Stimulated activated CD4-positive, alpha-beta T cell treated with anti-CD3 and anti-CD28 coated beads, Interleukin-1b, Interleukin-23, amount 100 ng/mL, for 24 hours (primary cell): Measurements from ENCODE around the gene SEPTIN10.
A peak's percentile ranks its signal among the peaks of the same experiment; 100 is the strongest.
"Not testable (repeated sequence)": the region's sequence is repeated elsewhere in the genome, so short reads cannot be mapped to it uniquely, and the experiment has no call there.

ENCODE experiments used
- DNase-seq, 4 experiments: peaks; one replicate each; pipeline ENCODE4 v3.0.0-alpha.2; 2020; ENCODE audit warnings: low read depth in 4 of 4, low spot score in 1 of 4

Gene SEPTIN10

GRCh38 chr2:109613922-109614714 is at the start of gene SEPTIN10, which contains the start of gene SOWAHC:
SEPTIN10 (minus strand) TSS chr2:109613966; CDS start chr2:109613827, 139 bp downstream.
SOWAHC (plus strand) TSS chr2:109614364; CDS start chr2:109614490, 126 bp downstream.
- peak; percentile 30 to 71 (median 58) for DNase-seq

DNA sequence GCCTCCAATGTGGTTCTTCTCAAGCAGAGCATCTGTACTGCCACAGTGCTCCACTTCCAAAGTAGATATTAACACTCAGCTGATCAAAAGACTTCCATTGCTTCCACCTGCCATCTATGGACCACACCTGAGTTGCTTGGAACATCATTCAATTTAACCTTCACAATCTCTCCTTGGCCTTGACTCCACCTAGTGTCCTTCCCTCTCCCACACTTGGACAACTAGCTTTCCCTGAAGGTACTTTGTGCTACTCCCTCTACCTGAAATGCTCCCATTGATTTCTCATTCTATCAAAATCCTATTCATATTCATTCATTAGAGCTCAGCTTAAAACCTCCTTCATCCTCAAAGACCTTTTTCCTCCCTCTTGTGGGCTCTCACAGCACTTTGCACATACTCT is 49.1 kb upstream of the SEPTIN10 start:
- no peak for DNase-seq

- DNase-seq: no peak
Measured at GRCh38 chr2:109660046-109660860, 46.5 kb upstream of the SEPTIN10 start.

DNA sequence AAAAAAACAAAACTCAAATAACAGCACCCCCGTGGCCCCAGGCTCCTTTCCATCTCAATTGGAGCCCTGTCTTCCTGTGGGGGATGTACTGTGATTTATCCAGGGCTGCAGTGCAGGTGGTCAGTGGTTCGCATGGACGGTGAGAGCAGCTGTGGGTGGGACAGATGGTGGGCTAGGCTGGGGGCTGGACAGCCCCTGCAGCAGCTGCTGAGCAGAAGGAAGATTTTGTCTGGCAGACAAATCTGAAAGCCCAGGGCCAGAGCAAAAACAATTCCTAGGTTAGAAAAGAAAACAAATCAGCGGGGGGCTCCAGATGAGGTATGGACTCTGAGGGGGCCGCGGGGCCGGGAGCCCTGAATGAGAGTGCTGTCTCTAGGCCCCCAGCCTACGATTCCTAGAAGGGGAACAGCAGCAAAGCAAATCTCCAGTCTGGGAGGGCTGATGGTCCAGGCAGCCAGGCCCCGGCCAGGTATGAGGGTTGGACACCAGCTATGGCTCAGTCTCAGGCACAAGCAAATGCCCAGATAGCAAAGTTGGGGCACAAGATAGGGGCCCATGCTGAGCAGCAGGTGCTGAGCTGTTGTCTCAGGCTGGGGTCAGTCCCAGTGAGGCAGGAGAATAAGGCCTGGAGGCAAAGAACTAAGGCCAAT is 45.8 kb upstream of the SEPTIN10 start:
- no peak for DNase-seq

DNA sequence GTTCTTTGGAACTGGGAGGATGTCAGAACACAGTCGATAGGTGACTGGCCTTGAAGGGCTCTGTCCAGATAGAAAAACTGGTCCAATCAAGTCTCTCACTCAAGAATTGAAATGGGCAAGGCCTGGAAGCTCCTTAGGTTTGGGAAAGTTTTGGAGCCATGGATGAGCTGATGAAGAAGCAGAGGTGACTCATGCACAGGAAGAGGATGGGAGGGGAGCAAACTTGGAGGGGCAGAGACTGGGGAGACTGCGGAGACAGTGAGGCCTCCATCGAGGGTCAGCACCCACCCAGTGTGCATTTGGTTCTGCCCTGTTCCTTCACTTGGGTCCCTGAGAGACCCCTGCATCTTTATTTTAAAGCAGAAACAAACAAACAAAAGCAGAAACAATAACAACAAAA is 41.5 kb upstream of the SEPTIN10 start:
- no peak for DNase-seq

- DNase-seq: no peak
Measured at GRCh38 chr2:109654326-109655050, 40.7 kb upstream of the SEPTIN10 start.

- DNase-seq: no peak
Measured at GRCh38 chr2:109649736-109650695, 36.2 kb upstream of the SEPTIN10 start.

GRCh38 chr2:109648041-109648527 is 34.3 kb upstream of the SEPTIN10 start:
- no peak for DNase-seq

- DNase-seq: no peak
Measured at GRCh38 chr2:109647636-109648035, 33.9 kb upstream of the SEPTIN10 start.

- no peak for DNase-seq
Measured at GRCh38 chr2:109646961-109647360, 33.2 kb upstream of the SEPTIN10 start.

GRCh38 chr2:109645412-109646184 is 31.8 kb upstream of the SEPTIN10 start:
- DNase-seq: no peak

DNA sequence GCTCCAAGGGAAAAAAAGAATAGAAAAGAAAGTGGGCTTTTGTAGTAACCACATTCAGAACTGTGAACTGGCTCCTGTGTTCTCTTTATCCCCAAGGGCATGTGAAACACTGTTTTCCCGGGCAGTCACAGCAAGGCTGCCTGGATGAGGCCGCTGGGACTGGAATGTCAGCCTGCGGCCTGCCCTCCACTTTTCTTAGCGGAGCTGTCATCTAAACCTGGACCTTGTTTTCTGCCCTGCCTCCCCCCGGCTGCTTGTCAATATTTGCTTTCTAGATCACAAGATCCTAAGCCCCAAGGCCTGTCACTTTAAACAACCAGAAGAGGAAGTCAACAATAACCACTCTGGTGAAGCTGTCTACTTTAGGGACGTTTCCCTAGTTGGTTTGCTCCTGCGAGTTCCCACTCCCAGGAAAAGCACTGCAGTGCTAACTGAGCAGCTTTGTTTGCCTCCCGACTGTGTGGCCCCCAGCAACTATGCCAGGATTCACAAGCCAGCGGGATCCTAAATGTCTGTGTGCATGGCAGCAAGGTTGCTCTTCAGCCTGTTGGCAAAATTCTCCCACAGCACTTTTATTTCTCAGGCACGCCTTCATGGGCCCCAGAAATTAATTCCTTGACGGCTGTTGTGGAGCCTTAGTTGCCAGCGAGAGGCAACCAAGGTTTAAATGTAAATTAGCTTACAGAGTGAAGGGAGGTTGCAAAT is 31.0 kb upstream of the SEPTIN10 start:
- DNase-seq: no peak

GRCh38 chr2:109640000-109640399 is 26.2 kb upstream of the SEPTIN10 start:
- DNase-seq: not testable (repeated sequence)

DNA sequence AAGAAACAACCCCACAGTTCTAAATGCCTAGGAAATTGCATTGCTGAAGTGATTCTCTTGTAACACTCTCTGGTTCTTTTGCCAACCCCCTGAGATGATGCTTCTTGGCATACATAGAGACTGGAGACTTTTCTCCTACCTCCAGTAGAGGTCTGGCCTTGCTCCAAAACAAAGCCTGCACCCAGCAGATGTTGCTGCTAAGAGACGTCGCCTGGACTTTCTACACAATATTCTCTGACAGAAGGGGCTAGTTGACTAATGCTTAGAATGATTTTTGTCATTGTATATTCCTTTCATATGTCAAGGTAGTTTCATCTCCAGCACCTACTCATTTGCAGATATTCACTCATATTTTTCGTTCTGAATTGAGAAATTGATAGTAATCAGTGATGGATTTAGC is 25.0 kb upstream of the SEPTIN10 start:
- no peak for DNase-seq

GRCh38 chr2:109637749-109638570 is 24.2 kb upstream of the SEPTIN10 start:
- no peak for DNase-seq

DNA sequence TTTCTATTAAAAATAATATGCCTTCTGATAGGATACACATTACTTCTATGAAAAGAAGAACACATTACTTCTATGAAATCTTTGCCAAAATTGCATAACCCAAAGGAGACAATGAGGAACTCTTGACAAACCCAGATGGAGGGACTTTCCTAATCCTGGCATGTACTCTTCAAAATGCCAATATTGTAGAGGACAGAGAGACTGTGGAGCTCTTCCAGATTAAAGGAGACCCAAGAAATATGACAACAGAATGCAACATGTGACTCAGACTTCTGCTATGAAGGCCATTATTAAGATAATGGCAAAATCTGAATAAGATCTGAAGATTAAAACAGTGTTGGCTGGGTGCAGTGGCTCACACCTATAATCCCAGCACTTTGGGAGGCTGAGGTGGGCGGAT is 22.6 kb upstream of the SEPTIN10 start:
- no peak for DNase-seq
